ENCODE results near the gene CAMSAP1. TPM values are rescaled to one million over a fixed set of nuclear protein-coding genes. Genes with fewer than 3 reads are reported as not detected.

The CAMSAP1 gene
- total RNA-seq, 6 experiments from 2014 or later = 5.2 to 16.1 (median 10.4) TPM

DNA sequence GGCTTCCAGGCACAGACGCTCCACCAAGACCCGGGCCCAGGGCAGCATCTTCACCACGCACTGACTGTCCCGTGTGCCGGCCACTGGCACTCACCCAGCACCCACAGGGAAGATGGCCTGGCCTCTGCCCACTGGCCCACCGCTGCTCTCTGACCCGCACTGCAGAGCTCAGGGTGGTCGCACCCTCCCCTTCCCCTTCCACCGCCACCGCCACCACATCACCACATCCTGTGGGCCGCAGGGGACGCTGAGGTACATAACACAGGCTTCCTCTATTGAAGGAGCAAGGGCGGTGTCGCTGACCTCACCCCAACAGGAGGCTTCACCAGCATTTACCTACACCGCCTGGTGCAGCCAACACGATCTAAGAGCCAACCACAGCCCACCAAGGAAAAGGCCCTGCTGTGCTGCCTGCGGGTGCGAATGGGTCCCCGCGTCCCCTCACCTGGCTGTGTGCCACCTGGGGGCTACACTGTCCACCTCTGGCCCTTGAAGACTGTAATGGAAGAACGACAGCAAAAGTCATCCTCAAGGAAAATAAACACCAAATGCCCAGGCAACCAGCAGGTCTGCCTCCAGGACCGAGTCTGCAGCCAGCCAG is 101.8 kb downstream of the CAMSAP1 start:
- WGBS (ENCODE audit: insufficient coverage, low coverage, low lambda C conversion rate, missing lambda C conversion rate) = 80% methylated on average over 10 of the region's 22 CpGs
- intact Hi-C loops (cut with DNase I) = no loop called here
- DNase-seq = peak in 1 of 3 donors; percentile 46
- ATAC-seq = no peak
- Histone ChIP-seq H3K27ac (no peak overlapping the region), H3K36me3 (peaks cover 0 to 6% (median 3%) of the 10 kb centered on the region in 4 donors), H3K4me3 (no peak overlapping the region), H3K9me3 (no peaks in the 10 kb centered on the region), H3K27me3 (no peaks in the 10 kb centered on the region), H3K4me1 (no peaks in the 10 kb centered on the region)
- TF ChIP-seq POLR2A (IDR thresholded peaks at IDR 0.05) = no peak
- TF ChIP-seq, protein P1, sequence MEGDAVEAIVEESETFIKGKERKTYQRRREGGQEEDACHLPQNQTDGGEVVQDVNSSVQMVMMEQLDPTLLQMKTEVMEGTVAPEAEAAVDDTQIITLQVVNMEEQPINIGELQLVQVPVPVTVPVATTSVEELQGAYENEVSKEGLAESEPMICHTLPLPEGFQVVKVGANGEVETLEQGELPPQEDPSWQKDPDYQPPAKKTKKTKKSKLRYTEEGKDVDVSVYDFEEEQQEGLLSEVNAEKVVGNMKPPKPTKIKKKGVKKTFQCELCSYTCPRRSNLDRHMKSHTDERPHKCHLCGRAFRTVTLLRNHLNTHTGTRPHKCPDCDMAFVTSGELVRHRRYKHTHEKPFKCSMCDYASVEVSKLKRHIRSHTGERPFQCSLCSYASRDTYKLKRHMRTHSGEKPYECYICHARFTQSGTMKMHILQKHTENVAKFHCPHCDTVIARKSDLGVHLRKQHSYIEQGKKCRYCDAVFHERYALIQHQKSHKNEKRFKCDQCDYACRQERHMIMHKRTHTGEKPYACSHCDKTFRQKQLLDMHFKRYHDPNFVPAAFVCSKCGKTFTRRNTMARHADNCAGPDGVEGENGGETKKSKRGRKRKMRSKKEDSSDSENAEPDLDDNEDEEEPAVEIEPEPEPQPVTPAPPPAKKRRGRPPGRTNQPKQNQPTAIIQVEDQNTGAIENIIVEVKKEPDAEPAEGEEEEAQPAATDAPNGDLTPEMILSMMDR (IDR thresholded peaks at IDR 0.05) = no peak

DNA sequence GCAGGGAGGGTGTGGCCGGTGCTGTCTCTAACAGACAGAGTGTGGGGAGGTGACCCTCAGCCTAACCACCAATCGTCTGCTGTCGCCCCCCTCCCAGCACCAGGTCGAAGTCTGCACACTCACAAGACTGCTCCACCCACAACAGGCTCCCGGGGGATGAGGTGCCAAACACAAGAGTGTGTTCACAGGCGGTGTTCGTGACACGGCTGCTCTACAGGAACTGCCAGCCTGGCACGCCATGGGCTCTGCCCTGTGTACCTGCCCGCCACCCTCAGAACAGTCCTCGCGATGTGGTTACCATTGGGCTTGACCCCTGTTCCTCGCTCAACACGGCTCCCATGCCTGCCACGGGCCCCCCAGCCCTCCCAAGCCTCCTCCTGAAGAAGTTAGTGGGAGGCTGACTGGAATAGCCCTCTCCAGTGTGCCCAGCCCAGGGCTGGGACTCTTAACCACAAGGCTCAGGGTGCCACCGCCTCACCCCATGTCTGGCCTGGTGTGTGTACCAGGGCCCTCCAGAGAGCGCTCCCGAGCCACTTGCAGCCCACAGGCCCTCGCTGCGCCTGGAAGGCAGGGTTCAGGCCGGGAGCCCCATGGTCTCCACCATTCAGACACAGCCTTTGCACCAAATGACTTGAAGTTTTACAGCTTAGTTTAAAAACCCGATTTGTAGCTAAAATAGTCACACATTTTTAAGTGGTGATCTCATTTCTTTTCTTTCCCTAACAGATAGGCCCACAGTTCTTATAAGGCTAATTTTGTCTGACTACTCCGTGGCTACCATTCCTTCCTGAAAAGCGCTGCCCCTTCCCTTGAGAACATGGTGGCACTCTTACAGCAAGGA is 102.5 kb downstream of the CAMSAP1 start:
- TF ChIP-seq, protein P1 (IDR thresholded peaks at IDR 0.05) = no peak
- TF ChIP-seq POLR2A (IDR thresholded peaks at IDR 0.05) = no peak
- ATAC-seq = peak in 1 of 4 donors; percentile 25
- intact Hi-C loops (cut with DNase I) = no loop called here
- Histone ChIP-seq H3K9me3 (no peaks in the 10 kb centered on the region), H3K4me3 (no peak overlapping the region), H3K27me3 (no peaks in the 10 kb centered on the region), H3K27ac (no peak overlapping the region), H3K36me3 (peaks cover 0 to 5% (median 0%) of the 10 kb centered on the region in 4 donors), H3K4me1 (no peaks in the 10 kb centered on the region)
- 73% methylated on average over 6 of the region's 24 CpGs for WGBS (ENCODE audit: insufficient coverage, low coverage, low lambda C conversion rate, missing lambda C conversion rate)
- DNase-seq = no peak

DNA sequence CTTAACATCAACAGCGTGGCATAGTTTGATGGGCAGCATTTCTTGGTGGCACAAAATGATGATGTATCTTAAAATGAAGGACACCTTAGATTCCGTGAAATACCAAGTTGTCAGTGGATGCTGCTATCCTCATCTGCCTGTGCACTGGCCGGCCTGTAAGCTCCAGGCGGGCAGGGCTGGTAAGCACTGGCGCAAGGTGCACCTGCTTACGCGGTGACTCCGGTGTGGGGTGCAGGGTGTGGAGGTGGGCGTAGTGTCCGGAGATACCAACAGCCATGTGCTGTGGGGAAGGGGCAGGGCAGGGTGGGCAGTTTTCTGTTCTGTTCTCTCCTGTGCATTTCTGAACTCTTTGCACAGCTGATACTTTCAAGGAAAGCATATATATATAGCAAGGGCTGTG is 103.9 kb downstream of the CAMSAP1 start:
- no peak for ATAC-seq
- Histone ChIP-seq H3K4me1 (no peaks in the 10 kb centered on the region), H3K27ac (no peak overlapping the region), H3K27me3 (no peaks in the 10 kb centered on the region), H3K9me3 (no peaks in the 10 kb centered on the region), H3K4me3 (no peak overlapping the region), H3K36me3 (no peaks in the 10 kb centered on the region)
- intact Hi-C loops (cut with DNase I) = no loop called here
- no peak for DNase-seq
- TF ChIP-seq, protein P1 (IDR thresholded peaks at IDR 0.05) = no peak
- TF ChIP-seq POLR2A (IDR thresholded peaks at IDR 0.05) = no peak
- 87% methylated on average over 4 of the region's 10 CpGs for WGBS (ENCODE audit: insufficient coverage, low coverage, low lambda C conversion rate, missing lambda C conversion rate)

DNA sequence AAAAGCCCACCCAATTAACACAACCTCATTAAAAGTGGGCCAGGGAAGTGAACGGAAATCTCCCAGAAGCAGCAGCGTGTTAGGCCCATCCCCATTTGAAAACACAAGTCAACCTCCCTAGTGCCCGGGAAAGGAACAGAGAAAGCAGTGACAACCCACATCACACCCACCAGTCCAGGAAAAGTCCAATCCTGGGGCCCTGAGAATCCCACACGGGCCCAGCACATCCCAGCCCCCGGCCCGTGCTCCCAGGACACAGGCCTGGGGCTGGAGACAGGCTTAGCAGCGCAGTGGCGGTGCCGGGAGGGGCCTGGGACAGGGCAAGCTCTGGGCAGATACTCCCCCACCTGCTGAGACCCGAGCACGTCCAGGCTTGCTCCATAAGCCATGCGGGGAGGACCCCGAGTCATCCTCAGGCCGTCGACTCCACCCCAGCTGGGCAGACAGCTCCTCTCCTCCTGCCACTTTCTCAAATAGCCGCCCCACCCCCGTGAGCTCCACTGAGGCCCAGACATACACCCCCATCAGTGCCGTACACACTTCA is 104.4 kb downstream of the CAMSAP1 start:
- no peaks in the 10 kb centered on the region for H3K36me3 ChIP-seq
- no peaks in the 10 kb centered on the region for H3K9me3 ChIP-seq
- no peaks in the 10 kb centered on the region for H3K4me1 ChIP-seq
- no peak for DNase-seq
- no peaks in the 10 kb centered on the region for H3K27me3 ChIP-seq
- no peak overlapping the region for H3K27ac ChIP-seq
- intact Hi-C loops (cut with DNase I) = no loop called here
- no peak overlapping the region for H3K4me3 ChIP-seq
- ATAC-seq = peak in 1 of 4 donors; percentile 21
- no peak for TF ChIP-seq POLR2A (IDR thresholded peaks at IDR 0.05)
- TF ChIP-seq, protein P1 (IDR thresholded peaks at IDR 0.05) = no peak
- 80% methylated on average over 2 of the region's 18 CpGs for WGBS (ENCODE audit: insufficient coverage, low coverage, low lambda C conversion rate, missing lambda C conversion rate)
